GM13977 (cell line): ENCODE results near the gene BCKDHA.

Source experiments
- DNase-seq: peaks from one replicate; pipeline ENCODE4 v3.0.0; 2012; ENCODE audit warnings: low spot score
- in situ Hi-C: fragments of 300-500 bp; cut with MboI; formaldehyde crosslinking; loops from one replicate; pipeline ENCODE4 v1.12.0; 2022; ENCODE audit warnings: low sequenced_read_pairs, low pct_unique_long_range_greater_than_20kb, mixed read lengths, inconsistent platforms; ENCODE audit not compliant: unreplicated experiment
- TF ChIP-seq, protein P1 (sequence below): IDR thresholded peaks from 2 replicates; pipeline ENCODE4 v1.5.1; 2012; ENCODE audit warnings: mild to moderate bottlenecking, control low read depth; ENCODE audit not compliant: insufficient read depth; ENCODE audit errors: extremely low read depth, missing control alignments

The BCKDHA gene

GRCh38 chr19:41395355-41395754, 2.3 kb upstream of the BCKDHA start:
- in situ Hi-C loops: no loop called here
- TF ChIP-seq, protein P1, sequence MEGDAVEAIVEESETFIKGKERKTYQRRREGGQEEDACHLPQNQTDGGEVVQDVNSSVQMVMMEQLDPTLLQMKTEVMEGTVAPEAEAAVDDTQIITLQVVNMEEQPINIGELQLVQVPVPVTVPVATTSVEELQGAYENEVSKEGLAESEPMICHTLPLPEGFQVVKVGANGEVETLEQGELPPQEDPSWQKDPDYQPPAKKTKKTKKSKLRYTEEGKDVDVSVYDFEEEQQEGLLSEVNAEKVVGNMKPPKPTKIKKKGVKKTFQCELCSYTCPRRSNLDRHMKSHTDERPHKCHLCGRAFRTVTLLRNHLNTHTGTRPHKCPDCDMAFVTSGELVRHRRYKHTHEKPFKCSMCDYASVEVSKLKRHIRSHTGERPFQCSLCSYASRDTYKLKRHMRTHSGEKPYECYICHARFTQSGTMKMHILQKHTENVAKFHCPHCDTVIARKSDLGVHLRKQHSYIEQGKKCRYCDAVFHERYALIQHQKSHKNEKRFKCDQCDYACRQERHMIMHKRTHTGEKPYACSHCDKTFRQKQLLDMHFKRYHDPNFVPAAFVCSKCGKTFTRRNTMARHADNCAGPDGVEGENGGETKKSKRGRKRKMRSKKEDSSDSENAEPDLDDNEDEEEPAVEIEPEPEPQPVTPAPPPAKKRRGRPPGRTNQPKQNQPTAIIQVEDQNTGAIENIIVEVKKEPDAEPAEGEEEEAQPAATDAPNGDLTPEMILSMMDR: no peak

DNA sequence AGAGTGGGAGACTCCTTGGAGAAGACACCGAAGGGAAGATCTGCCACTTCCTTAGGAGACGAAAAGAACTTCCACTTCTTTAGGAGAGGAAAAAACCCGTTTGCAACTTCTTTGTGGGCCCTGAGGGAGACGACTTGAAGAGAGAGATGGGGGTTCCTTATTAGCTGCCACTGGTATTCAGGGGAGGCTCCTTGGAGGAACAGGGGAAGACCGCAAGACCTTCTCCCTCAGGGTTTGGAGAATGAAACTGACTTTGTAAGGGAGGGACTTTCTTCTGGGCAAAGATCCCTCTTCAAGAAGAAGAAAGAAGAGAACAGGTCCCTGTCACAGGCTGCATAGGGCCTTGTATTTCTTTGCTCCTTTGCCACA, 416 bp downstream of the BCKDHA start:
- in situ Hi-C loops: no loop called here
- TF ChIP-seq, protein P1: no peak
- no peak for DNase-seq

More at GRCh38 chr19:41395355-41395754, 2.3 kb upstream of the BCKDHA start:
- no peak for DNase-seq

- DNase-seq: no peak
- TF ChIP-seq, protein P1: no peak
- in situ Hi-C loops: no loop called here
Observed at GRCh38 chr19:41398598-41398997, 980 bp downstream of the BCKDHA start.

- TF ChIP-seq, protein P1: no peak
- no peak for DNase-seq
- in situ Hi-C loops: no loop called here
Observed at GRCh38 chr19:41399091-41399490, 1.5 kb downstream of the BCKDHA start.

DNA sequence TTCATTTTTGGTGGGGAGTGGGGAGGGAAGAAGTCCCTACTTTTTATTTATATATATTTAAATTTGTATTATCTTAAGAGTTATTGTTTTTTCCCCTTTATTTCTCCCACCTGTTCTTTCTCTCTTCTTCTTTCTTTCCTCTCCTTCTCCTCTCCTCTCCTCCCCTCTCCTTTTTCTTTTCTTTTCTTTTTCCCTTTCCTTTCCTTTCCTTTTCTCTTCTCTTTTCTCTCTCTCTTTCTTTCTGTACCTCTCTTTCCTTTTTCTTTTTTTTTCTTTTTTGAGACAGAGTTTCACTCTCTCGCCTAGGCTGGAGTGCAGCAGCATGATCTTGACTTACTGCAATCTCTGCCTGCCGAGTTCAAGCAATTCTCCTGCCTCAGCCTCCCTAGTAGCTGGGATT, 1.9 kb downstream of the BCKDHA start:
- no peak for DNase-seq
- in situ Hi-C loops: no loop called here
- TF ChIP-seq, protein P1: no peak

GRCh38 chr19:41401483-41401882, 3.9 kb downstream of the BCKDHA start:
- in situ Hi-C loops: no loop called here
- TF ChIP-seq, protein P1: no peak
- no peak for DNase-seq

GRCh38 chr19:41402010-41402409, 4.4 kb downstream of the BCKDHA start:
- TF ChIP-seq, protein P1: no peak
- DNase-seq: no peak
- in situ Hi-C loops: no loop called here
